Amniotic epithelial cell (primary cell): ENCODE results near the gene YIF1A.
"Not testable (repeated sequence)": the region's sequence is repeated elsewhere in the genome, so short reads cannot be mapped to it uniquely, and the experiment has no call there.

Source experiments
- DNase-seq: peaks from one replicate; pipeline ENCODE4 v3.0.0-alpha.2; 2010; ENCODE audit warnings: low read depth

YIF1A gene

DNA sequence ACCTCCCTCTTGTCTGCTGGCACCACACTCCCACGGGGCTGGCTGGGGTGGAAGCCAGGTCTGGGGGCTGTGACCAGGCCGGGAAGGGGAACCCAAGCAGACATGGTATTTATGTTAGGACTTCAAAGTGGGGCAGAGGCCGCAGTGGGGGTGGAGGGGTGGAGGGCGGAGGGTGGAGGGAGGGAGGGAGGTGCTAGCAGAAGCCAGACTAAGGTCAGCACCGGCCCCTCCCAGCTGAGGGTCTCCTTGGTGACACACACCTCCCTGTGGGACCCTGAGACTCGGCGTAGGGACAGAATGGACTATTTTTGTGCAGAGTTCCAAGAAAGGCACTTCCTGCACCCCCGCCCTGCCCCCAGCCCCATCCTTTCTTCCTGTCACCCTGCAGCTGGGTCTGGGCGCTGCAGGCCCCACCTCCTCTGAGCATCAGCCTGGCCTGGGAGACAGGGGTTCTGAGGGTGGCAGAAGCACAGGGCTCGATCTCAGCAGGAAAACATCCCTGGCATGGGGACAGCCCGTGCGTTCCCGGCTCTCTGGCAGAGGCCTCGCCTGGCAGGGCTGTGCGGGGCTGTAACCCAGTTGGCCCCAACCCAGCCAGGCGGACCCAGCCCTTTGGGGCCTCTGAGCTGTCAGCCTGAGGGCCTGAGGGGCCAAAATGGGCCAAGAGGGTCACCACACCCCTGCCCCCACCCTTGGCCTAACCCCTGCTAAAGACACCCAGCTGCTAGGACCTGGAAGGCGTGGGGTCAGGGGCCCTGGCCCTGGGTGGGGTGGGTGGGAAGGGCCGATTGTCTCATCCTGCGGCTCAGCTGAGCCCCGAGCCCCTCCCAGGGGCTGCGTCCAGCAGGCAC lies 37.5 kb upstream of the YIF1A start:
- no peak for DNase-seq

- DNase-seq, result no peak
These were observed 36.3 kb upstream of the YIF1A start for GRCh38 chr11:66325263-66325671.

DNA sequence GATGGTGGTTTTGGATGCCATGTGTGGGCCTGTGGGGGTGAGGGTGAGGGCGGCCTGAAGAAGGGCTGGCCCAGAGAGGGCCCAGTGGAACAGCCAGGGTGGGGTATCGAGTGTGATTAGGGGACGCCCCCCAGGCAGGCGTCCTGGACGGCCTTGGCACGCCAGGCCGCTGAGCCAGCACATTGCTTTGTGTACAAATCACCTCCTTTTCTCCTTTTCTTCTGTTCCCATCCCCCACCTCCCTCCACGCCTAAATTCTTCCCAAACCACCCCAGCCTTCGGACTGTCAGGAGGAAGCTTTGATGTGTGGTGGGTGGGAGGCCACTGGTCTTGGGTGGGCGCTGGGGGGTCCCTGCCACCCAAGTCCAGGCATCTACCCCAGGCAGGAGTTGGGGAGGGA lies 35.7 kb upstream of the YIF1A start:
- no peak for DNase-seq

DNA sequence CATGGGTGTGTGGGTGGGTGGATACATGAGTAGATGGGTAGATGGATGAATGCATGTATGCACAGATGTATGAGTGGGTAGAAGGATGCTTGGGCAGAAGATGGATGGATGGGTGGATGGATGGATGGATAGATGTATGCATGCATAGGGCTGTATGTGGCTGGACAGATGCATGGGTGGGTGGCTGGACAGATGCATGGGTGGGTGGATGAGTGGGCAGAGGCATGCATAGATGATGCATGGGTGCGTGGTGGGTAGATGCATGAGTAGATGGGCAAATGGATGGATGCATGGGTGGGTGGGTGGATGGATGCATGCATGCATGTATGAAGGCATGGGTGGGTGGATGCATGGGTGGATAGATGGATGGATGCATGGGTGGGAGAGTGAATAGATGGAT lies 34.7 kb upstream of the YIF1A start:
- no peak for DNase-seq

GRCh38 chr11:66322732-66323427 lies 33.9 kb upstream of the YIF1A start:
- DNase-seq, result peak; percentile 37

- no peak for DNase-seq
These were observed 32.7 kb upstream of the YIF1A start for GRCh38 chr11:66321606-66322005.

DNA sequence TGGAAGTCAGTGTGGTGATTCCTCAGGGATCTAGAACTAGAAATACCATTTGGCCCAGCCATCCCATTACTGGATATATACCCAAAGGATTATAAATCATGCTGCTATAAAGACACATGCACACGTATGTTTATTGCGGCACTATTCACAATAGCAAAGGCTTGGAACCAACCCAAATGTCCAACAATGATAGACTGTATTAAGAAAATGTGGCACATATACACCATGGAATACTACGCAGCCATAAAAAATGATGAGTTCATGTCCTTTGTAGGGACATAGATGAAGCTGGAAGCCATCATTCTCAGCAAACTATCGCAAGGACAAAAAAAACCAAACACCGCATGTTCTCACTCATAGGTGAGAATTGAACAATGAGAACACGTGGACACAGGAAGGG lies 31.8 kb upstream of the YIF1A start:
- not testable (repeated sequence) for DNase-seq

DNA sequence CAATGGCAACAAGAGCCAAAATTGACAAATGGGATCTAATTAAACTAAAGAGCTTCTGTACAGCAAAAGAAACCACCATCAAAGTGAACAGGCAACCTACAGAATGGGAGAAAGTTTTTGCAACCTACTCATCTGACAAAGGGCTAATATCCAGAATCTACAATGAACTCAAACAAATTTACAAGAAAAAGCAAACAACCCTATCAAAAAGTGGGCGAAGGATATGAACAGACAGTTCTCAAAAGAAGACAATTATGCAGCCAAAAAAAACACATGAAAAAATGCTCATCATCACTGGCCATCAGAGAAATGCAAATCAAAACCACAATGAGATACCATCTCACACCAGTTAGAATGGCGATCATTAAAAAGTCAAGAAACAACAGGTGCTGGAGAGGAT lies 31.3 kb upstream of the YIF1A start:
- not testable (repeated sequence) for DNase-seq

- DNase-seq, result peak; percentile 82
These were observed 29.6 kb upstream of the YIF1A start for GRCh38 chr11:66318600-66318970.

GRCh38 chr11:66317723-66318599 lies 29.0 kb upstream of the YIF1A start:
- DNase-seq, result peak; percentile 93

DNA sequence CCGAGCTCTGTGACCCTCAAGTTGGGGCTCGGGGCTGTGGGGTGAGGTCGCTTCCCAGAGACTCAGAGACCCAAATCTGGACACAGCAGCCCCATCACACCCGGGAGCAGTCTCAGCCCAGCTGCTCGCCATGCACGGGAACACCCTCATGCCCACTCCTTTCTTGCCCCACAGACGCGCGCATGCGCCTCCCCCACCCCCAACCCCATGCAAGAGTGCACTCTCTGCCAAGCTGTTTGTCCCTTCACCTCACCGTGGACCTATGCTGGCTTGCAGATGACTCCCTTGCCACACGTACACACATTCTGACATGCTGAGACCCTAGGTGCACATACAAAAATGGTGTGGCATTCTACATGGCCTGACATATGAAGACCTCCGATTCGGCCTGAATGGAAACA lies 28.4 kb upstream of the YIF1A start:
- DNase-seq, result peak; percentile 55

- peak; percentile 63 for DNase-seq
These were observed 27.9 kb upstream of the YIF1A start, which contains the start of gene CD248 for GRCh38 chr11:66316849-66317251. Gene CD248 (minus strand): TSS chr11:66317044. CDS start chr11:66317027, 17 bp downstream.

DNA sequence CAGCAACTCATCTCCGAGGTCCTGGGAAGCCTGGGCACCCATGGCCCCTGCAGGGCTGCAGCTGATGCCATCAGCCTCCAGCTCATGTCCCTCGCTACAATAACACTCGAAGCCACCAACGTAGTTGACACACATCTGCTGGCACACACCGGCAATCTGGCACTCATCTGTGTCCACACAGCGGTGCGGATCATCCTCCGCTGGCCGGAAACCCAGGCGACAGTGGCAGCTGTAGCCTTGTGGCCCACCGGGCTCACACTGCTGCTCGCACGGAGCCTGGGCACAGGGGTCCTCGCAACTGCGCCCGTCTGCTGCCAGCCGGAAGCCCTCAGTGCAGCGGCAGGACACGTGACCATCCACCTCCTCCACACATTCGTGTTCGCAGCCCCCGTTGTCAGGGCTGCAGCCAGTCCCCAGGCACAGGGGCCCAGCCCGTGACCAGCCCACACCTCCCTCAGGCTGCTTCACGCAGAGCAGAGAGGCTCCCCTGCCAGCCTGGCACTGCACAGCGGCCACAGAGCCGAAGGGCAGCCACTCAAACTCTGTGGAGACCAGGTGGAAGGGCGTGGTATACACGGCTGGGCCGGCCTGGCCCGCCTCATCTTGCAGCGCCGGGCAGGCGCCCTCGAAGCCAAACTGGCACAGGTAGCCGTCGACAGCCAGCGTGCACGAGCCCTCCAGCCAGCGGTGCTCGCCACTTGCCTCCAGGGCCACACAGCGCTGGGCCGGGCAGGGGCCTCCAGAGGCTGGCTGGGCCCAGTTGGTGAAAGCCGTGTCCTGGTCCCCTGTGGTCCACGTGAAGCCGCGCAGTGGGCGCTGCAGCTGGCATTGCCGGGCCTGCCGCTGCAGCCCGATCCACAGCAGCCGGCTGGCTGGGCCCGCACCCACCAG lies 27.2 kb upstream of the YIF1A start:
- DNase-seq, result no peak

GRCh38 chr11:66315498-66315885 lies 26.5 kb upstream of the YIF1A start:
- DNase-seq, result no peak

GRCh38 chr11:66314561-66315497 lies 25.9 kb upstream of the YIF1A start:
- no peak for DNase-seq

GRCh38 chr11:66314186-66314501 lies 25.2 kb upstream of the YIF1A start:
- DNase-seq, result no peak

DNA sequence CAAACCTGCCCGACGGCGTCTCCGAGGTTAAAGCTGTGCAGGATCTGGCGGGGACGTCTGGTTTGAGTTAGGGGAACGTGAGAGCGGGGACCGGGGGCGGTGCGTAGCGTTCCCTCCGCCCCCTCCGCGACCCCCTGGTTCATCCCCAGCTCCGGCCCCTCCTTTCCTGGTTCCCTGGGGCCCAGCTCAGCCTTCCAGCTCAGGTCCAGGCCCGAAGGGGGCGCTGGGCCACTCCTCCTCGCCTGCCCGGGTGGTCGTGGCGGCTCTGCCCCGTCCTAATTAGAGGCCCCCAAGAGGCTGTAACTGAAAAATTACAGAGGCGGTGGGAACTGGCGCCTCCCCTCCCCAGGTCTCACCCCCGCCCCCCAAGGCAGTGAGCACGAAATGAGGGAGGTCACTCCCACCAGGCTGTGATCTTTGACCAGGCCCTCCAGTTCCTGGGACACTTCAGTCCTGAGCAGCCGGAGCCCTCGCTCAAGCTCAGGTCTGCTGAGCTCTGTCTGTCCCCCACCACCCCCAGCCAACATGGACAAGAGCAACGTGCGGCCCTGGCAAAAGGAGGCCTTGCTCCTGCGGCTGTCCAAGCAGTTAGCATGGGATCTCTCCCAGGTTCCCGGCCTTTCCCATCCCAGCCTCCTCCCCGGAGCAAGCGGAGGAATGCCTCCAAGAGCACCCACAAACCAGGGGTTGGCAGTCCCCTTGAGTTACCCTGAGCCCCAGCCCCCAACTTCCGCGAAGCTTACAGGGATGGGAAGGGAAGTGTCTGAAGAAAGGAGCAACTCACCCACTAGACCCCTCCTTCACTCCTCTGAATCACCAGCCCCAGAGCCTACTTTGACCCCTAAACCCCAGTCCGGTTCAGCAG lies 24.6 kb upstream of the YIF1A start:
- peak; percentile 44 for DNase-seq

DNA sequence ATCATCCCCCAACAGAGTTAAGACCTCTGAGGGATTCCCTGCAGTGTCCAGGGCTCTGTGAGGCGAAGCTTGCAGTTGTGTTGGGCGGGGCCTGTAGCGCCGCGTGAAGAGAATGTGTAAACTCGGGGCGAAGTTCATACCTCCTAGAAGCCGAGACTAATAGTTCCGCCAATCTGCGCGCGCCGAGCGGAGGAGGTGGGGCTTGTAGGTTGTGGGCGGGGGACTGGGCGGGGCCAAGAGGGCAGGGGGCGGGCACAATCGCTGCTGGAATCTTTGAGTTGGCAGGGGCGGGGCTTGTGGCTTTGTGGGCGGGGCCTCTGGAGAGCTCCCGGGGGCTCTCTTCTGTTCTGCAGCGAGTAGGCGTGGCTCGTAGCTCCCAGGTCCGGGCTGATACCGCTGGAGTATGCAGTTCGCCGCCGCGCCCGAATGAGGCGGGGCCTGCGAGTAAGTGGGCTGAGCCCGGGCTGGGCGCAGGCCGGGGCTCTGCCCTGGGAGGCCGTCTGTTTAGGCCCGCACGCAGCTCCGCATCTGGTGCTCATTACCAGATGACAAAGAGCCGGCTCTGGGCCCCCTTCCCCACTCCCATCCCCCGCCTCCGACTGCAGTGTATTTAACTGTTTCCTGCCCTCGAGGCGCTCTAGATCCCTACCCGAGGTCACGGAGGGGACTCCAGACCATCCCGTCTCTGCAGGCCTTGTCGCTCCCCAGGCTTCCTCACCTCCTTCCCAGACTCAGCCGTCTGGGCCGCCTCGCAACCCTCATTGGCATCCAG lies 23.8 kb upstream of the YIF1A start:
- DNase-seq, result peak; percentile 98
